Measurements from ENCODE around the gene ZDHHC14. TPM values are rescaled to one million over a fixed set of nuclear protein-coding genes. Genes with fewer than 3 reads are reported as not detected.

ZDHHC14 gene
- total and polyA plus RNA-seq, 7 donors: 2.5 to 14.6 (median 4.3) TPM

GRCh38 chr6:157726892-157727628, 346.1 kb downstream of the ZDHHC14 start:
- Histone ChIP-seq H3K9me3 (peaks cover 8% of the 10 kb centered on the region), H3K36me3 (ENCODE audit: insufficient read depth in 1 of 2, low read depth in 1 of 2) (no peaks in the 10 kb centered on the region), H3K4me3 (no peak overlapping the region), H3K27ac (peak overlapping the region; percentile 36), H3K4me1 (peaks cover 4% of the 10 kb centered on the region), H3K27me3 (ENCODE audit: insufficient read depth in 3 of 3, low read length in 2 of 3) (no peaks in the 10 kb centered on the region)
- WGBS, 3 donors: 21 to 37% (median 30%) methylated on average over 7 of the region's 7 CpGs
- no peak for TF ChIP-seq CTCF (IDR thresholded peaks at IDR 0.05)
- DNase-seq: peak; percentile 64 to 80
- peak in 1 of 4 donors; percentile 61 for ATAC-seq
- intact Hi-C loops (cut with DNase I): no loop called here

Other genes starting within 250 kb of the ZDHHC14 start
- 10 to 100 TPM; 11.0 to 14.7 (median 13.6) TPM for gene TMEM242, start 57.7 kb upstream of the ZDHHC14 start, total RNA-seq
- gene TMEM242, start 57.7 kb upstream of the ZDHHC14 start, polyA plus RNA-seq: 10 to 100 TPM in 2 of 3 donors, 1 to 10 TPM in 1; 7.8 to 14.8 (median 14.0) TPM